Activated CD8-positive, alpha-beta T cell treated with anti-CD3 and anti-CD28 coated beads for 36 hours (primary cell): ENCODE measurements around the gene ZNF827. TPM values are rescaled to one million over a fixed set of nuclear protein-coding genes. Genes with fewer than 3 reads are reported as not detected.

ENCODE experiments used
- ATAC-seq: fragments of 200-7000 bp; cut with Tn5 transposase; one replicate; pipeline ENCODE4 v1.10.0; 2021; ENCODE audit warnings: mild to moderate bottlenecking, moderate library complexity
- CTCF ChIA-PET: fragments of 350-600 bp; sonication (Branson Sonifier 250); formaldehyde crosslinking; loops from one replicate; lab custom pipeline; 2021; ENCODE audit warnings: antibody characterized with exemption; lab: Charles Lee
- POLR2A ChIA-PET: fragments of 350-600 bp; sonication (Branson Sonifier 250); formaldehyde crosslinking; loops from one replicate; lab custom pipeline; 2021; ENCODE audit warnings: antibody characterized with exemption; lab: Charles Lee
- DNase-seq: peaks from one replicate; pipeline ENCODE4 v3.0.0-alpha.2; 2020
- H3K27ac Mint-ChIP-seq: one replicate; pipeline ENCODE4 v1.8.0; 2021; ENCODE audit warnings: mild to moderate bottlenecking, mixed read lengths
- H3K27me3 Mint-ChIP-seq: one replicate; pipeline ENCODE4 v1.8.0; 2021; ENCODE audit warnings: mixed read lengths
- H3K36me3 Mint-ChIP-seq: one replicate; pipeline ENCODE4 v1.8.0; 2021; ENCODE audit warnings: low read depth, mixed read lengths
- H3K4me1 Mint-ChIP-seq: one replicate; pipeline ENCODE4 v1.8.0; 2021; ENCODE audit warnings: low read depth, mixed read lengths
- H3K4me3 Mint-ChIP-seq: one replicate; pipeline ENCODE4 v1.8.0; 2021; ENCODE audit warnings: mild to moderate bottlenecking, moderate library complexity, mixed read lengths
- H3K9me3 Mint-ChIP-seq: one replicate; pipeline ENCODE4 v1.8.0; 2021; ENCODE audit warnings: mixed read lengths
- CTCF ChIP-seq: fragments of 200-600 bp; IDR thresholded peaks from one replicate; pipeline ENCODE4 v1.8.0; 2022; ENCODE audit warnings: antibody characterized with exemption, mild to moderate bottlenecking
- intact Hi-C: fragments of 100-400 bp; cut with micrococcal nuclease; formaldehyde crosslinking; loops from one replicate; pipeline ENCODE4 v1.10.0; 2022
- total RNA-seq, 2 experiments: library from RNA; stranded (reverse); gene quantifications; one replicate each; pipeline ENCODE4 v1.2.3, GENCODE V29; 2021

The ZNF827 gene
- total RNA-seq, 2 experiments from 2014 or later, result 28.4 to 31.1 TPM

GRCh38 chr4:145827885-145828284 is 110.7 kb downstream of the ZNF827 start:
- intact Hi-C loops, result no loop called here
- no peaks in the 10 kb centered on the region for H3K27me3 Mint-ChIP-seq
- H3K4me3 Mint-ChIP-seq, result no peak overlapping the region
- H3K27ac Mint-ChIP-seq, result peak overlapping the region; percentile 47
- CTCF ChIA-PET, result interaction anchor here (1.1 kb wide), 2 partner anchors 10 to 11 kb away, joined by 3 read pairs; no protein-coding TSS in a partner anchor
- H3K36me3 Mint-ChIP-seq, result peaks cover 65% of the 10 kb centered on the region
- DNase-seq (no peak), ATAC-seq (no peak)
- TF ChIP-seq CTCF, result no peak
- no peaks in the 10 kb centered on the region for H3K9me3 Mint-ChIP-seq
- POLR2A ChIA-PET, result interaction anchor here (0.6 to 0.9 kb wide), 2 partner anchors 19 to 247 kb away, joined by 3 to 6 read pairs; no protein-coding TSS in a partner anchor
- peaks cover 53% of the 10 kb centered on the region for H3K4me1 Mint-ChIP-seq

- ChIA-PET CTCF (interaction anchor here (1.0 to 1.2 kb wide), 2 partner anchors 9 to 17 kb away, joined by 3 read pairs; no protein-coding TSS in a partner anchor), POLR2A (interaction anchor here (0.8 to 1.2 kb wide), 3 partner anchors 10 to 45 kb away, joined by 3 to 4 read pairs (median 3); no protein-coding TSS in a partner anchor)
- Mint-ChIP-seq H3K9me3 (no peaks in the 10 kb centered on the region), H3K4me3 (no peak overlapping the region), H3K4me1 (peaks cover 37% of the 10 kb centered on the region), H3K27ac (no peak overlapping the region), H3K36me3 (peaks cover 63% of the 10 kb centered on the region), H3K27me3 (no peaks in the 10 kb centered on the region)
- TF ChIP-seq CTCF, result no peak
- ATAC-seq, result no peak
- intact Hi-C loops, result no loop called here
- no peak for DNase-seq
Measured at GRCh38 chr4:145825255-145825654, 113.4 kb downstream of the ZNF827 start.

- POLR2A ChIA-PET, result no interaction called here
Measured at GRCh38 chr4:145824463-145824862, 114.2 kb downstream of the ZNF827 start.

GRCh38 chr4:145823743-145824142 is 114.9 kb downstream of the ZNF827 start:
- no peak for ATAC-seq
- peaks cover 22% of the 10 kb centered on the region for H3K4me1 Mint-ChIP-seq
- intact Hi-C loops, result no loop called here
- no peaks in the 10 kb centered on the region for H3K27me3 Mint-ChIP-seq
- no peak overlapping the region for H3K27ac Mint-ChIP-seq
- peaks cover 71% of the 10 kb centered on the region for H3K36me3 Mint-ChIP-seq
- no peak overlapping the region for H3K4me3 Mint-ChIP-seq
- CTCF ChIA-PET, result no interaction called here
- no peaks in the 10 kb centered on the region for H3K9me3 Mint-ChIP-seq
- POLR2A ChIA-PET, result no interaction called here
- TF ChIP-seq CTCF, result no peak
- no peak for DNase-seq

More at GRCh38 chr4:145824463-145824862, 114.2 kb downstream of the ZNF827 start:
- Mint-ChIP-seq H3K4me1 (peaks cover 29% of the 10 kb centered on the region), H3K9me3 (no peaks in the 10 kb centered on the region), H3K27me3 (no peaks in the 10 kb centered on the region), H3K27ac (no peak overlapping the region), H3K36me3 (peaks cover 67% of the 10 kb centered on the region), H3K4me3 (no peak overlapping the region)
- CTCF ChIA-PET, result no interaction called here
- ATAC-seq (no peak), DNase-seq (no peak)
- no peak for TF ChIP-seq CTCF
- intact Hi-C loops, result no loop called here

- ATAC-seq, result no peak
- H3K27me3 Mint-ChIP-seq, result no peaks in the 10 kb centered on the region
- H3K27ac Mint-ChIP-seq, result no peak overlapping the region
- intact Hi-C loops, result no loop called here
- peaks cover 71% of the 10 kb centered on the region for H3K36me3 Mint-ChIP-seq
- no peaks in the 10 kb centered on the region for H3K9me3 Mint-ChIP-seq
- ChIA-PET CTCF (no interaction called here), POLR2A (no interaction called here)
- no peak for TF ChIP-seq CTCF
- peaks cover 11% of the 10 kb centered on the region for H3K4me1 Mint-ChIP-seq
- no peak overlapping the region for H3K4me3 Mint-ChIP-seq
- DNase-seq, result no peak
Measured at GRCh38 chr4:145822581-145822980, 116.0 kb downstream of the ZNF827 start.
